ENCODE results near the gene DUOXA1. TPM values are rescaled to one million over a fixed set of nuclear protein-coding genes. Genes with fewer than 3 reads are reported as not detected.

DUOXA1 gene
- total RNA-seq, 6 experiments from 2014 or later = not detected

DNA sequence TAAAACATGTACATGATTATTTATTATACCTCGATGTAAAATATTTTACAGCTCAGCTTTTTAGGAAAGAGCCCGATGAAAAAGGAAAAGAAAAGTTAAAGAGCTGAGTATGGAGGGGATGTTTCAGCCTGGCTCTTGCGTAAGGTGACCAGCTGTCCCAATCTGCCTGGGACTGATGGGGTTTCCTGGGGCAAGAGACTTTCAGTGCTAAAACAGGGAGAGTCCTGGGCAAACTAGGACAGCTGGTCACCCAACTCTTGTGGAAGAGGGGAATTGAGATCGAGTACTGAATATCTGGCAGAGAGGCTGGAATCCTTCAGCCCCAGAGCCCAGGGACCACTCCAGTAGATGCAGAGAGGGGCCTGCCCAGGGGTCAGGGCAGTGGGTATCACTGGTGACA lies 36.7 kb downstream of the DUOXA1 start:
- H3K27me3 ChIP-seq = no peaks in the 10 kb centered on the region
- no peaks in the 10 kb centered on the region for H3K4me1 ChIP-seq
- no peaks in the 10 kb centered on the region for H3K9me3 ChIP-seq
- no peak for ATAC-seq
- no peak for TF ChIP-seq POLR2A (IDR thresholded peaks at IDR 0.05)
- TF ChIP-seq, protein P1, sequence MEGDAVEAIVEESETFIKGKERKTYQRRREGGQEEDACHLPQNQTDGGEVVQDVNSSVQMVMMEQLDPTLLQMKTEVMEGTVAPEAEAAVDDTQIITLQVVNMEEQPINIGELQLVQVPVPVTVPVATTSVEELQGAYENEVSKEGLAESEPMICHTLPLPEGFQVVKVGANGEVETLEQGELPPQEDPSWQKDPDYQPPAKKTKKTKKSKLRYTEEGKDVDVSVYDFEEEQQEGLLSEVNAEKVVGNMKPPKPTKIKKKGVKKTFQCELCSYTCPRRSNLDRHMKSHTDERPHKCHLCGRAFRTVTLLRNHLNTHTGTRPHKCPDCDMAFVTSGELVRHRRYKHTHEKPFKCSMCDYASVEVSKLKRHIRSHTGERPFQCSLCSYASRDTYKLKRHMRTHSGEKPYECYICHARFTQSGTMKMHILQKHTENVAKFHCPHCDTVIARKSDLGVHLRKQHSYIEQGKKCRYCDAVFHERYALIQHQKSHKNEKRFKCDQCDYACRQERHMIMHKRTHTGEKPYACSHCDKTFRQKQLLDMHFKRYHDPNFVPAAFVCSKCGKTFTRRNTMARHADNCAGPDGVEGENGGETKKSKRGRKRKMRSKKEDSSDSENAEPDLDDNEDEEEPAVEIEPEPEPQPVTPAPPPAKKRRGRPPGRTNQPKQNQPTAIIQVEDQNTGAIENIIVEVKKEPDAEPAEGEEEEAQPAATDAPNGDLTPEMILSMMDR (IDR thresholded peaks at IDR 0.05) = no peak
- DNase-seq = no peak
- no peak overlapping the region for H3K4me3 ChIP-seq
- 77% methylated on average over 3 of the region's 4 CpGs for WGBS (ENCODE audit: insufficient coverage, low coverage, low lambda C conversion rate, missing lambda C conversion rate)
- no peak overlapping the region for H3K27ac ChIP-seq
- intact Hi-C loops (cut with DNase I) = no loop called here
- no peaks in the 10 kb centered on the region for H3K36me3 ChIP-seq

DNA sequence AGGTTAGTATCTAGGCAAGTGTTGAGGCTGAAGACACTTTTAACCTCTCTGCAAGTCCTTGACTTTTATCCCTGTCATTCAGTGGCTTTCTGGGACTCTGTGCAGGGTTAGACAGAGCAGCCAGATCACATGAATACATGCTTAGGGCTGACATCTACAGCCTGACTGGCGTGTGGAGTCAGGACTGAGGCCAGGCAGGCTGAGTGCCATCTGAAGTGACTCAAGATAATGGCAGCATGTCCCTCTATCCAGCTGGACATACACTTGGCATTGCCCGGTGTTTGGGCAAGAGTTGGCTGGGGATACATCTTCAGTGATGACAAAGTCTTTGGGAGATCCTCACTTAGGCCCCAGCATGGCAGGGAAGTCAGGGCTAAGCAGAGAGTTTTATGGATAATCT lies 38.1 kb downstream of the DUOXA1 start:
- Histone ChIP-seq H3K4me1 (no peaks in the 10 kb centered on the region), H3K4me3 (no peak overlapping the region), H3K27ac (no peak overlapping the region), H3K36me3 (no peaks in the 10 kb centered on the region), H3K9me3 (no peaks in the 10 kb centered on the region), H3K27me3 (no peaks in the 10 kb centered on the region)
- no peak for TF ChIP-seq POLR2A (IDR thresholded peaks at IDR 0.05)
- TF ChIP-seq, protein P1 (IDR thresholded peaks at IDR 0.05) = no peak
- intact Hi-C loops (cut with DNase I) = no loop called here
- WGBS (ENCODE audit: insufficient coverage, low coverage, low lambda C conversion rate, missing lambda C conversion rate) = 83% methylated on average over 1 of the region's 2 CpGs
- ATAC-seq (peak in 1 of 4 donors; percentile 31), DNase-seq (no peak)

DNA sequence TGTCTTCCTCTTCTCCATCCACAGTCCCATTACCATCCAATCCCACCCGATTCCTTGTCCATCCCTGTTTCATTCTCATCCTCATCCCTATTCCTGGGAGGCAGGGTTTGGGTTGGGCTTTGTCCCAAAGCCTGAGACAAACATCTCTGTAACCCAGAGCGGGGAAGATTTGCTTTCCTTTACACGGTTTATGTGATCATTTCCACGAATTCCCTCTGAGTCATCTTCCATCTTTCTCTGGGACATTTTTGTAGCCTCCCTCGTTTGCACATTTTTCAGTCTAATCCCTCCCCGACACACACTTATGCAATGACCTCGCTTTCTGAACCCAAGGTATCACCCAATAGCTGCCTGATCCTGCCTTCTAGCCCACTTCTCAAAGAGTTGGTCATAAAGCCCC lies 38.5 kb downstream of the DUOXA1 start:
- ATAC-seq = peak in 1 of 4 donors; percentile 35
- 51% methylated on average over 7 of the region's 7 CpGs for WGBS (ENCODE audit: insufficient coverage, low coverage, low lambda C conversion rate, missing lambda C conversion rate)

DNA sequence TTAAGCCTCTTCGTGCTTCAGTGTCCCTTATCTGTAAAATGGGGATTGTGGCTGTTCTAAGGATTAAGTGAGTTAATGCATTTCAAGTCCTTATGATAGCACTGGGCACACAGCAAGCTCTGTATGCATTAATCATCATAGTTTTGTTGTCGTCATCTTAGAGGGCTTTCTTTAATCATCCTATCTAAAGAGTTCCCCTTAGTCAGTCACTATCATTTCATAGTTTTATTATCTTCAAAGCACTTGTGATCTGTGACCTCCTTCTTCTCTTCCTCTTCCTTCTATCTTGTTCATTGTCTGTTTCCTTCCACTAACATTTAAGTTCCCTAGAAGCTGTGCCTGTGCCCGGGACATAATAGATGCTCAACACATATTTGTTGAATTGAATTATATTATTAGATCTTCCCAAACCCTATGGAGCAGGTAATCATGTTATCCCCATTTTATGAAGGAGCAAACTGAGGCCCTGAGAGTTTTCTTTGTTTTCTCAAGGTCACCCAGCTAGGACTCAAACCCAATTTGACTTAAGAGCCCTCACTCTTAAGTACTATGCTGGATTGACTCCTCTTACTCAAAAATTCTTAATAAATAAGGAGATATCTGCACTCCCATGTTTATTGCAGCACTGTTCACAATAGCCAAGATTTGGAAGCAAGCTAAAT lies 39.8 kb downstream of the DUOXA1 start:
- no peaks in the 10 kb centered on the region for H3K36me3 ChIP-seq
- no peak for ATAC-seq
- WGBS (ENCODE audit: insufficient coverage, low coverage, low lambda C conversion rate, missing lambda C conversion rate) = 40% methylated on average over 3 of the region's 3 CpGs

More for the DNA sequence above, 38.5 kb downstream of the DUOXA1 start:
- H3K27me3 ChIP-seq = no peaks in the 10 kb centered on the region
- H3K36me3 ChIP-seq = no peaks in the 10 kb centered on the region
- no peak overlapping the region for H3K4me3 ChIP-seq
- no peak overlapping the region for H3K27ac ChIP-seq
- H3K9me3 ChIP-seq = no peaks in the 10 kb centered on the region
- TF ChIP-seq, protein P1 (IDR thresholded peaks at IDR 0.05) = no peak
- TF ChIP-seq POLR2A (IDR thresholded peaks at IDR 0.05) = no peak
- H3K4me1 ChIP-seq = no peaks in the 10 kb centered on the region
- no peak for DNase-seq
- intact Hi-C loops (cut with DNase I) = no loop called here

More for the DNA sequence above, 39.8 kb downstream of the DUOXA1 start:
- H3K27me3 ChIP-seq = no peaks in the 10 kb centered on the region
- H3K27ac ChIP-seq = no peak overlapping the region
- no peaks in the 10 kb centered on the region for H3K9me3 ChIP-seq
- intact Hi-C loops (cut with DNase I) = no loop called here
- no peak overlapping the region for H3K4me3 ChIP-seq
- H3K4me1 ChIP-seq = no peaks in the 10 kb centered on the region
- TF ChIP-seq, protein P1 (IDR thresholded peaks at IDR 0.05) = no peak
- TF ChIP-seq POLR2A (IDR thresholded peaks at IDR 0.05) = no peak
- DNase-seq = no peak
